ENCODE data around the gene KIF3B.
A peak's percentile ranks its signal among the peaks of the same experiment; 100 is the strongest.
"Not testable (repeated sequence)": the region's sequence is repeated elsewhere in the genome, so short reads cannot be mapped to it uniquely, and the experiment has no call there.

The KIF3B gene

GRCh38 chr20:32296819-32297420 lies 19.5 kb downstream of the KIF3B start:
- DNase-seq, result no peak

GRCh38 chr20:32297439-32297838 lies 20.0 kb downstream of the KIF3B start:
- DNase-seq, result no peak

GRCh38 chr20:32300647-32301046 lies 23.2 kb downstream of the KIF3B start:
- DNase-seq, result no peak

- DNase-seq, result no peak
Observed at GRCh38 chr20:32301719-32302506, 24.5 kb downstream of the KIF3B start.

- no peak for DNase-seq
Observed at GRCh38 chr20:32302507-32302872, 25.0 kb downstream of the KIF3B start.

GRCh38 chr20:32304131-32304746 lies 26.8 kb downstream of the KIF3B start:
- no peak for DNase-seq

GRCh38 chr20:32312718-32313424 lies 35.4 kb downstream of the KIF3B start:
- no peak for DNase-seq

- no peak for DNase-seq
Observed at GRCh38 chr20:32314768-32315167, 37.3 kb downstream of the KIF3B start.

GRCh38 chr20:32315399-32315798 lies 37.9 kb downstream of the KIF3B start:
- no peak for DNase-seq

GRCh38 chr20:32315891-32316290 lies 38.4 kb downstream of the KIF3B start:
- DNase-seq, result no peak

- no peak for DNase-seq
Observed at GRCh38 chr20:32316667-32317066, 39.2 kb downstream of the KIF3B start.

GRCh38 chr20:32319100-32319499 lies 41.6 kb downstream of the KIF3B start:
- peak; percentile 14 for DNase-seq

GRCh38 chr20:32320305-32320704 lies 42.9 kb downstream of the KIF3B start:
- no peak for DNase-seq

GRCh38 chr20:32321390-32321789 lies 43.9 kb downstream of the KIF3B start:
- DNase-seq, result no peak

- not testable (repeated sequence) for DNase-seq
Observed at GRCh38 chr20:32322260-32322659, 44.8 kb downstream of the KIF3B start.

GRCh38 chr20:32323761-32324160 lies 46.3 kb downstream of the KIF3B start:
- DNase-seq, result not testable (repeated sequence)

GRCh38 chr20:32325706-32326503 lies 48.5 kb downstream of the KIF3B start:
- no peak for DNase-seq

GRCh38 chr20:32326504-32326845 lies 49.0 kb downstream of the KIF3B start:
- DNase-seq, result no peak

GRCh38 chr20:32327087-32327681 lies 49.7 kb downstream of the KIF3B start:
- DNase-seq, result no peak

- no peak for DNase-seq
Observed at GRCh38 chr20:32329817-32330554, 52.5 kb downstream of the KIF3B start.

GRCh38 chr20:32330555-32330897 lies 53.1 kb downstream of the KIF3B start:
- no peak for DNase-seq

GRCh38 chr20:32332614-32333013 lies 55.2 kb downstream of the KIF3B start:
- DNase-seq, result peak; percentile 14

All from activated CD4-positive, alpha-beta T cell treated with anti-CD3 and anti-CD28 coated beads for 48 hours (primary cell).